GM18858 (cell line): Measurements from ENCODE around the gene MERTK.
"Not testable (repeated sequence)": the region's sequence is repeated elsewhere in the genome, so short reads cannot be mapped to it uniquely, and the experiment has no call there.

ENCODE experiments used
- ATAC-seq: cut with Tn5 transposase; IDR thresholded peaks from one replicate; pipeline ENCODE4 v1.9.1; 2021; ENCODE audit not compliant: unreplicated experiment

The MERTK gene

GRCh38 chr2:111945444-111946293 is 47.3 kb downstream of the MERTK start:
- ATAC-seq: no peak

- ATAC-seq: no peak
Measured at GRCh38 chr2:111946294-111947114, 48.1 kb downstream of the MERTK start.

- no peak for ATAC-seq
Measured at GRCh38 chr2:111947219-111947618, 48.8 kb downstream of the MERTK start.

- no peak for ATAC-seq
Measured at GRCh38 chr2:111948832-111949231, 50.4 kb downstream of the MERTK start.

GRCh38 chr2:111950236-111950635 is 51.8 kb downstream of the MERTK start:
- no peak for ATAC-seq

GRCh38 chr2:111951486-111951885 is 53.1 kb downstream of the MERTK start:
- ATAC-seq: no peak

GRCh38 chr2:111952871-111953452 is 54.6 kb downstream of the MERTK start:
- ATAC-seq: no peak

GRCh38 chr2:111954602-111955332 is 56.4 kb downstream of the MERTK start:
- ATAC-seq: no peak

GRCh38 chr2:111957872-111958354 is 59.5 kb downstream of the MERTK start:
- no peak for ATAC-seq

GRCh38 chr2:111958901-111959300 is 60.5 kb downstream of the MERTK start:
- no peak for ATAC-seq

GRCh38 chr2:111961663-111962062 is 63.3 kb downstream of the MERTK start:
- ATAC-seq: no peak

- not testable (repeated sequence) for ATAC-seq
Measured at GRCh38 chr2:111963086-111963485, 64.7 kb downstream of the MERTK start.

- not testable (repeated sequence) for ATAC-seq
Measured at GRCh38 chr2:111963508-111963907, 65.1 kb downstream of the MERTK start.

- no peak for ATAC-seq
Measured at GRCh38 chr2:111965062-111965461, 66.7 kb downstream of the MERTK start.

- ATAC-seq: no peak
Measured at GRCh38 chr2:111966241-111966640, 67.8 kb downstream of the MERTK start.

- no peak for ATAC-seq
Measured at GRCh38 chr2:111967018-111967417, 68.6 kb downstream of the MERTK start.

GRCh38 chr2:111970453-111970852 is 72.0 kb downstream of the MERTK start:
- no peak for ATAC-seq

GRCh38 chr2:111972955-111973565 is 74.7 kb downstream of the MERTK start:
- ATAC-seq: no peak

GRCh38 chr2:111973701-111974100 is 75.3 kb downstream of the MERTK start:
- no peak for ATAC-seq

- no peak for ATAC-seq
Measured at GRCh38 chr2:111975053-111975552, 76.7 kb downstream of the MERTK start.
